ENCODE measurements around the gene CTNS.

DNA sequence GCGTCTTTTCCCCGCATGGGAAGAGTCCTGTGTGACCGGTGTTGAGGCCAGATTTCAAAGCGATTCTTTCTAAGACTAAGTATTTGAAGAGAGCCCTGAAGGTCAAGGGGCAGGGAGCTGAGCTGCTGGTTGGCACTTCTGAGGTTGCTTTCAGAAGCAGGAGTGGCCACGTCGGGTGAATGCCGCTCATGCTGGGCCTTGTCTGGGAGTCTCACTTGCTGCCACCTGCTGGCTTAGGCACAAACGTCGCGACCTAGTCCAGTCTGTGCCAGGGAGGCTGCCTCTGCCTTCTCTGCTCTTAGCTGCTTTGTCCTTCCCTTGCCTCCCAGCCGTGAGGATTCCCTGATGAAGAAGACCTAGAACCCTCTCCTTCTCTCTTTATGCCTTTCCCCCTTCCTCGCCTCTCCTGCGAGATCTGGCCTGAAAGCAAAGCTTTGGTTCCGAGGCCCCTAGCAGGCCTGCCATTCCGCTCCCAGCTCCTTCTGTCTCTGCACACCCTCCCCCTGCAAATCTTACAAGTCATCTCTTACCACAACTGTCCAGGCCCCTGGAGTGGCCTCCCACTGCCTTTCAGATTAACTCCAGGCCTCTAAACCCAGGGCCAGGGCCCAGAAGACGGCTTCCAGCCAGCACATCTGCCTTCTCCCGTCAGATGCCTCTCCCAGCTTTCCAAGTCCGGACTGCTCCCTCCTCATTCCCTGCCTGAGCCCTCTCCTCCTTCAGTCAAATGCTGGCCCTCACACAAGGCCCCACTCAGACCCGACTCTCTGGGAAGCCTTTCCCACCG is 11.4 kb downstream of the CTNS start:
- TF ChIP-seq, protein P1, sequence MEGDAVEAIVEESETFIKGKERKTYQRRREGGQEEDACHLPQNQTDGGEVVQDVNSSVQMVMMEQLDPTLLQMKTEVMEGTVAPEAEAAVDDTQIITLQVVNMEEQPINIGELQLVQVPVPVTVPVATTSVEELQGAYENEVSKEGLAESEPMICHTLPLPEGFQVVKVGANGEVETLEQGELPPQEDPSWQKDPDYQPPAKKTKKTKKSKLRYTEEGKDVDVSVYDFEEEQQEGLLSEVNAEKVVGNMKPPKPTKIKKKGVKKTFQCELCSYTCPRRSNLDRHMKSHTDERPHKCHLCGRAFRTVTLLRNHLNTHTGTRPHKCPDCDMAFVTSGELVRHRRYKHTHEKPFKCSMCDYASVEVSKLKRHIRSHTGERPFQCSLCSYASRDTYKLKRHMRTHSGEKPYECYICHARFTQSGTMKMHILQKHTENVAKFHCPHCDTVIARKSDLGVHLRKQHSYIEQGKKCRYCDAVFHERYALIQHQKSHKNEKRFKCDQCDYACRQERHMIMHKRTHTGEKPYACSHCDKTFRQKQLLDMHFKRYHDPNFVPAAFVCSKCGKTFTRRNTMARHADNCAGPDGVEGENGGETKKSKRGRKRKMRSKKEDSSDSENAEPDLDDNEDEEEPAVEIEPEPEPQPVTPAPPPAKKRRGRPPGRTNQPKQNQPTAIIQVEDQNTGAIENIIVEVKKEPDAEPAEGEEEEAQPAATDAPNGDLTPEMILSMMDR (conservative IDR thresholded peaks at IDR 0.05 in 1 of 2, IDR thresholded peaks at IDR 0.05 in 1 of 2; ENCODE audit: extremely low read depth in 1 of 2, insufficient read depth in 1 of 2, low read depth in 1 of 2, low read length in 2 of 2) = peak; percentile 31 to 62
- TF ChIP-seq EZH2 (IDR thresholded peaks at IDR 0.05; ENCODE audit: borderline replicate concordance, low read length) = no peak
